Measurements from ENCODE around the gene PTGFRN.

PTGFRN gene

DNA sequence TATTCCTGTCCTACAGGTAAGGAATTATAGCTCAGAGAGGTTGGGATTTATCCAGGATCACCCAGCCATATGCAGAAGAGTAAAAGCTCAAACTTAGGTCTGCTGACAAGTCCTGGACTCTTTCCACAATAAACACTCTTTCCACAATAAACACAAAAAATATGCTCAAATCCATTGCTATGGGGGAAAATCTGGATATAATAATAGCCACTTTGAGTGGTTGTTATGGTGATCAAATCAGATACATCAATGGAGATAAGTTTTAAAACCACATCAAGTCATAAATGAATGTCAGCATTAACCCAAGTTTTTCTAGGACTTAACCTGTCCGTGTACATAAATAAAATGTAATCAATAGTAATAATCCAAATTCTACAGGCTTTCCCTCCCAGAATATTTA, 128.1 kb downstream of the PTGFRN start:
- no peak for DNase-seq

GRCh38 chr1:117038236-117038635, 128.5 kb downstream of the PTGFRN start:
- DNase-seq: no peak

Data from NCI-H69 (cell line).